Activated T-cell treated with anti-CD3 and anti-CD28 coated beads, Interleukin-2, amount 50 U/mL, for 48 hours (primary cell): Measurements from ENCODE around the gene AVPR2.

ENCODE experiments used
- DNase-seq, 2 experiments: peaks; one replicate each; pipeline ENCODE4 v3.0.0-alpha.2; 2020

The AVPR2 gene

DNA sequence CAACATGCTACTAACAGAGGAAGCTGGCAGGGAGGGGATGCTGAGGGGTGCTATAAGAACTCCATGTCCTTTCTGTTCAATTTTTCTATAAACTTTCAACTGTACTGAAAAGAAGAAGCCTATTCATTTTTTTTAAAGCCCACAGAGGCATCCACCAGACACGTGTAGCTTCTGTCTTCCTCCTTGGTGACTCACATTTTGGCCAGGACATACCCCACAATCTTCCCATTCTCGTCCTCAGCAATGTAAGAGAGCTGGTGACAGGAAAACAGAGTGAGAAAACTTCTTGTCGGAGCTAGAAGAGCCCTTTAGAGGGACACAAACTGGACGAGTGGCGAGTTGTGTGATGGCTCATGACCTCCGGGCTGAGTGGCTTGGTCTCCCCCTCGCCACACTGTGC is 29.3 kb downstream of the AVPR2 start:
- no peak for DNase-seq

- no peak for DNase-seq
Measured at GRCh38 chrX:153934148-153934761, 29.8 kb downstream of the AVPR2 start.

DNA sequence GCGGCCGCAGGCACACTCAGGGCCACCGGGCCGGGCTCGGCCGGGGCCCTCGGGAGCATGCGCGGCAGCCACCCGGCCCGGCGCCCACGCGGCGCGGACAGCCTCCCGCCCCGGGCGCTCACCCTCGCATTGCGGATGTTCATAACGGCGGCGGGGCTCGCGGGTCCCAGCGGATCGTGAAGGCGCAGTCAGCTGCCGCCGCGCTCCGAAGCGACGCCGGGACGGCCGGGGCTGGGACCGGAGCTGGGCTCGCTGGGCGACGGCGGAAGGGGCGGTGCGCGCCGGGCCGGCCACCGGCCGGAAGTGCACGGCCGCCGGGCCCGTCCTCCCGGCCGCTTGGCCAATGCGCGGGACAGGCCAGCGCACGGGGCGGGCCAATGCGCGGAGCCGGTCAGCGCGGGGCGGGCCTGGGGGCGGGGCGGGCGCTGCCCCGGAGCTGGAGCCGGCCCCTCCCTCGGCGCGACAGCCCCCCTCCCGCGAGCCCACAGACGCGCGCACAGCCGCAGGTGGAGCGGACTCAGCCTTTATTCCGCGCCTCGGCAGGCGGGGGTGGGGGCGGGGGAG is 30.4 kb downstream of the AVPR2 start, which contains the start of gene NAA10:
Gene NAA10 (minus strand): TSS at position 276 of the 564 bp plus-strand sequence. CDS start 133 bp downstream, at position 143.
- DNase-seq = peak; percentile 69 to 78

GRCh38 chrX:153935326-153935851 is 30.9 kb downstream of the AVPR2 start:
- DNase-seq = no peak

- no peak for DNase-seq
Measured at GRCh38 chrX:153937056-153937455, 32.6 kb downstream of the AVPR2 start.

DNA sequence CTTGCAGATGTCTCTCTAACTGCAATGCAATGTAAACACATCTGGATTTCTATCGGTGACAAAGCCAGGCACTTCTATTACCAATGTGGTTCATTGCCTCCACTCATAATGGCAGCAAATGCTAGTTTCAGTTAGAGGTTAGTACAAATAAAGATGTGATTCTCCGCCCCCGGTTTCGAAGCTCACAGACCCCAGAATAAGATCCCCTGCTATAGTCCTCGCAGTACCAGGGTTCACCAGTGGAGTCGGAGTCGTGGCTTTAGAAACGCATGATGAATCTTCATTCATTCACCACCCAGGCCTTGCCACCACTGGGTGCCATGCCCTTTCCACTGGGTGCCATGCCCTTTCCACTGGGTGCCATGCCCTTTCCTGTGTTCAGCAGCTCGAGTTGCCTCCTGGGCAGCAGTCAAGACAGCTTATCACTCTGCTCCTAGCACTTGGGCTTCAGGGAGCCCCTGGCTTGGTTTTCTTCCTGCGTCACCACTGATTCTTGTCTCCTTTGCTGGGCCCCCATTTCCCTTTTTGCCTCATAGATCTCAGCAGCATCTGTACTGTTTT is 33.8 kb downstream of the AVPR2 start:
- DNase-seq = peak in 1 of 2 experiments; percentile 46

- no peak for DNase-seq
Measured at GRCh38 chrX:153939573-153939972, 35.1 kb downstream of the AVPR2 start.

GRCh38 chrX:153941336-153942252 is 37.1 kb downstream of the AVPR2 start:
- no peak for DNase-seq

DNA sequence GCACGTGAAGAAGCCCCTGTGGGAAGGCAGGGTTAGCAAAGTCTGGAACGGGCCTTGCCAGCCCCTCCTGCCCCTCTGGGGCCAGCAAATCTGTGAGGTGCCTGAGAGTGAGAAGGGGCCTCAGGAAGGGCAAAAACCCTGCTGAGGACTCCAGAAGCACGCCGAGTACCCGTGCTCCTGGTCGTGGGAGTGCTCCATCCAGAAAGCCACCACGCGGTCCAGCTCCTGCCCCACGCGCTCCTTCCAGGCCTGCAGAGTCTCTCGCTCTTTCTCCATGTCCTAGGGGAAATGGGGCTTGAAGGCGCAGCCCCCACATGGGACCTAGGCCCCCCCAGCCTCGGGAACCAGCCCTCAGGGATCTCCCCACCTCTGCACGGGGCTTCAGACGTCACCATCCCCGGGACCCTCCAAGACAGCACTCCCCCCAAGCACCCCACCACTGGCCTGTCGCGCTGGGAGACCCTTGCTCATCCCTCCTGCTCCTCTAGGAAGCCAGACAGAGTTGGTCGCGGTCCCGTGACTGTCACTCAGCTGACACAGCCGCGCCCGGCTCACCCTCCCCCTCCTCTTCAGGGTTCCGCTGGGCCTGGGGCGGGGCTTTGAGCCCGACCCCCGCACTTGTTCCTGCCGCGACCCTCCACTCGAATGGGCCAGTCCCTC is 39.8 kb downstream of the AVPR2 start, which contains the start of gene RENBP:
Gene RENBP (minus strand): TSS at position 504 of the 660 bp plus-strand sequence. CDS start 33 bp downstream, at position 471.
- DNase-seq = peak in 1 of 2 experiments; percentile 53

GRCh38 chrX:153944800-153945150 is 40.3 kb downstream of the AVPR2 start:
- DNase-seq = no peak

GRCh38 chrX:153945956-153946943 is 41.8 kb downstream of the AVPR2 start:
- DNase-seq = no peak

DNA sequence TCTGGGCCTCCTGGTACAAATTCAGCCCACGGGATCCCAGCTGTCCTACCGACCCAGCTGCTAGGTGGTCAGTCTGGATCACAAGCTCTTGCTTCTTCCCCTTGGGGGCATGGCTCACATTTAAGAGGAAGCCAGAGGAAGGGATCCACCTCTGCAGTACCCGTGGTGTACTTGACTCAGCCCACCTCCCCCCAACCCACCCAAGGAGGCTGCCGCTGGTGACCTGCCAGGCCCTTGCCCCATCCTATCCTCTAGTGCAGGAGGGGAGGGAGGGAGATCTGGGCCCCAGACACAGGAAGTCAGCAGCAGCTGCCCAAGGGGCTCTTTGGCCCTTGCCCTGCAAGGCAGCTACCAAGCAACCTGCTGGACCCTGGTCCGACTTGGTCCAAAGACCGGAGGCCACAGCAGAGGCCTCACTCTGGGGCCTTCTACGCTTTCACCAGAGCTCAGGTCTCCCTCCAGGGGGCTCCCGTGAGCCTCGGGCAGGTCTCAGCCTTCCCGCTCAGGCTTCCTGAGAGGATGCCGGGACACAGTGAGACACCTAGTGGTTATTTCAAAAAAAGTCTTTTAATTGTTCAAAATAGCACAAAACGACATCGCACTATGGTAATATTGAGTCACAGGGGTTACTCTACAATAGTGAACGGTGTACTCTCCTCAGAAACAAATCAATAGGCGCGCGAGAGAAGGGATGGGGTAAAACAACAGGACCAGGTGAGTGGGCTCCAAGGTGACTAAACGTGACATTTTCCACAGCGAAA is 42.7 kb downstream of the AVPR2 start:
- peak; percentile 89 for DNase-seq

GRCh38 chrX:153948002-153948466 is 43.6 kb downstream of the AVPR2 start:
- no peak for DNase-seq

DNA sequence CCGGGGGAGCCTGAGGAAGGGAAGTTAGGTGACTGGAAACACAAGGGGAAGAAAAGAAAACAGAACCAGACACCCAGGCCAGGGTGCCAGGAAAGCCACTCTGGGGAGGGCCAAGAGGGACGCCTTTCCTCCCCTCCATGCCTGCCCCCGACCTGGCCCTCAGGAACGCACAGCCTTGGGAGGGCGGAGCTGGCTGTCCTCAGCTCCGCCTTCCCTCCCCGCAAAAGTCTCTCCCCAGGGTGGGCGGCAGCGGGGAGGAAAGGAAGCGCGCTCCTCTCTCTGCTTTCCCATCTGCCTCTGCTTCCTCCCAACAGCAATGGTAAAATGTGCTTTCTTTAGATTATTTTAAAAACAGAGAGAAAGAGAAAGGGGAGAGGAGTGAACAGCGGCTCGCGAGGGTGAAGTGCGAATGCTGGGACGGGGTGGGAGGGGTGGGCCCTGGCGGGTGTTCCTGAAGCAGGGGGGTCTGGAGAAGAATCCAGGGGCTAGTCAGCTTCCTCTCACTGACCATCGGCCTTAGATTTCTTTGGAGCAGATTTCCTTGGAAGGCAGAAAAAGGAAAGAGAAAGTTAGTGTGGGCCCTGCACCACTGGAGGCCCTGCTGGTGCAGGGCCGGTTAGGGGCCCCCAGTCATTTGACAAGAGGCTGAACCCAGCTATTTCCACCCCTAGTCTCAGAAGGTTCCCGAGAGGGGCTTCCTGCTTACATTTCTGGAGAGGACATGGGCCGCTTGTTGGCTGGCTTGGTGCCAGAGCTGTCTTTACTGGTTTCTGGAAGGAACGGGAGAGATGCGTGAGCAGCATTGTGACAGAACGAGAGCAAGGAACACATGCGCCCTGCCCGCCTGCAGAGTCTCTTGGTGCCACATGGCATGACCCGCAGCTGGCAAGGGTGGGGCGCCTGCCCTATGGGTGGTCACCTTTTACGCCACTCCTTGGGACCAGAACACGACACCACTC is 44.7 kb downstream of the AVPR2 start:
- DNase-seq = no peak

- no peak for DNase-seq
Measured at GRCh38 chrX:153950127-153950526, 45.7 kb downstream of the AVPR2 start.

- no peak for DNase-seq
Measured at GRCh38 chrX:153951683-153952372, 47.4 kb downstream of the AVPR2 start.

DNA sequence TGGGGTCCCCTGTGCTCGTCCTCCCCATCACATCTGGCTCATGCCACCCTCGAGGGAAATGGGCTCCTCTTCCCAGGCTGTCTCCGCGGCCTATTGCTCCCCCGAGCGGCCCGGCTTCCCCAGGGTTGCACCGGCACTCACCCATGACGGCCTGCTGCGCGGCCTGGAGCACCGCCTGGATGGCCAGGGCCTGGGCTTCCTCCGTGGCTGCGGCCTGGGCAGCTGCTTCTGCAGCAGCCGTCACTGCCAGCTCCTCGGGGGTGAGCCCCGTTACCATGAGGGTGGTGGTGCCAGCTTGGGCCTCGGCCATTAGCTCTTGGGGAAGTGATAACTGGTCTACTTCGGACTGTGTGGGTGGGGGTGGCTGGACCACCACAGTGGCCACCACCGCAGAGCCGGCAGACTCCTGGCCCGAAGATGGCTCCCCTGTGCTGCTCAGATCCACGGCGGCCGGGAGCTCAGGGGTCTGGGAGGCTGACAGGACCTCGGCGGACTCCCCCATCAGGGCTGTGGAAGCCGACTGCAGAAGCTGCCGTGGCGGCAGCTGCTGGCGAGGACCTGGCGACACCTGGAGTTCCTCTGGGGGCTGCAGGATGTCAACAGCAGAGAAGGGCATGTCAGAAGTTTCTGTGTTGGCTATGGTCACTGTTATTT is 48.0 kb downstream of the AVPR2 start:
- DNase-seq = no peak

- peak; percentile 92 to 93 for DNase-seq
Measured at GRCh38 chrX:153953342-153953830, 48.9 kb downstream of the AVPR2 start.
